ENCODE results near the gene JMJD1C.

JMJD1C gene

DNA sequence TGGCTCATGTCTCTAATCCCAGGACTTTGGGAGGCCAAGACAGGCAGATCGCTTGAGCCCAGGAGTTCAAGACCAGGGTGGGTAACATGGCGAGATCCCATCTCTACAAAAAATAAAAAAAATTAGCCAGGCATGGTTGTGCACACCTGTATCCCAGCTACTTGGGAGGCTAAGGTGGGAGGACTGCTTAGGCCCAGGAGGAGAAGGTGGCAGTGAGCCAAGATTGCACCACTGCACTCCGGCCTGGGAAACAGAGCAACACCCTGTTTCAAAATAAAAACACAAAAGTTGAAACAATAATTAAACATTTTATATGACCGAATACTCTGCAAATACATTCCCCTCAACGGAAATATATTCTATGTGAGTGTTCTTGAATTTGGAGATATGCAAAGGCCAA lies 40.3 kb downstream of the JMJD1C start:
- Histone ChIP-seq H3K27me3 (replicated peaks; ENCODE audit: control insufficient read depth, insufficient read depth, low read length) (no peaks in the 10 kb centered on the region), H3K4me3 (replicated peaks; ENCODE audit: low read depth, low read length) (no peak overlapping the region), H3K36me3 (ENCODE audit: control insufficient read depth, insufficient read depth, low read length) (no peaks in the 10 kb centered on the region)
- DNase-seq (ENCODE audit: extremely low read depth, insufficient read length) = no peak
- TF ChIP-seq, protein P1, sequence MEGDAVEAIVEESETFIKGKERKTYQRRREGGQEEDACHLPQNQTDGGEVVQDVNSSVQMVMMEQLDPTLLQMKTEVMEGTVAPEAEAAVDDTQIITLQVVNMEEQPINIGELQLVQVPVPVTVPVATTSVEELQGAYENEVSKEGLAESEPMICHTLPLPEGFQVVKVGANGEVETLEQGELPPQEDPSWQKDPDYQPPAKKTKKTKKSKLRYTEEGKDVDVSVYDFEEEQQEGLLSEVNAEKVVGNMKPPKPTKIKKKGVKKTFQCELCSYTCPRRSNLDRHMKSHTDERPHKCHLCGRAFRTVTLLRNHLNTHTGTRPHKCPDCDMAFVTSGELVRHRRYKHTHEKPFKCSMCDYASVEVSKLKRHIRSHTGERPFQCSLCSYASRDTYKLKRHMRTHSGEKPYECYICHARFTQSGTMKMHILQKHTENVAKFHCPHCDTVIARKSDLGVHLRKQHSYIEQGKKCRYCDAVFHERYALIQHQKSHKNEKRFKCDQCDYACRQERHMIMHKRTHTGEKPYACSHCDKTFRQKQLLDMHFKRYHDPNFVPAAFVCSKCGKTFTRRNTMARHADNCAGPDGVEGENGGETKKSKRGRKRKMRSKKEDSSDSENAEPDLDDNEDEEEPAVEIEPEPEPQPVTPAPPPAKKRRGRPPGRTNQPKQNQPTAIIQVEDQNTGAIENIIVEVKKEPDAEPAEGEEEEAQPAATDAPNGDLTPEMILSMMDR (IDR thresholded peaks at IDR 0.05; ENCODE audit: insufficient read depth, low read length, poor library complexity, severe bottlenecking) = no peak

DNA sequence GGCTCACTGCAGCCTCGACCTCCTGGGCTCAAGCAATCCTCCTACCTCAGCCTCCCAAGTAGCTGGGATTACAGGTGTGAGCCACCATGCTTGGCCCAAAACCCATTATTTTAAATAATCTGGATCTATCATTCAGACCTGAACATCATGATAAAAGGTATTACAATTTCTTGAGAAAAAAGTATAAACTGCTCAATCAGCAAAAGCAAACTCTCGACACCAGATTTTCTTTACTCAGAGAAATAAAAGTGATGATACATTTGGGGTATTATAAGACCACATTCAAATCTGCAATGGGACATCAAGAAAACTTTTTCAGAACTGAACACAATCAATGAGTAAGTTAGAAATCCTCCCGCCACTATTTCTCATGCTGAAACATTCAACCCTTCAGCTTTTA lies 41.2 kb downstream of the JMJD1C start:
- DNase-seq (ENCODE audit: extremely low read depth, insufficient read length) = no peak
- Histone ChIP-seq H3K27me3 (replicated peaks; ENCODE audit: control insufficient read depth, insufficient read depth, low read length) (no peaks in the 10 kb centered on the region), H3K36me3 (ENCODE audit: control insufficient read depth, insufficient read depth, low read length) (no peaks in the 10 kb centered on the region), H3K4me3 (replicated peaks; ENCODE audit: low read depth, low read length) (no peak overlapping the region)
- TF ChIP-seq, protein P1 (IDR thresholded peaks at IDR 0.05; ENCODE audit: insufficient read depth, low read length, poor library complexity, severe bottlenecking) = no peak

DNA sequence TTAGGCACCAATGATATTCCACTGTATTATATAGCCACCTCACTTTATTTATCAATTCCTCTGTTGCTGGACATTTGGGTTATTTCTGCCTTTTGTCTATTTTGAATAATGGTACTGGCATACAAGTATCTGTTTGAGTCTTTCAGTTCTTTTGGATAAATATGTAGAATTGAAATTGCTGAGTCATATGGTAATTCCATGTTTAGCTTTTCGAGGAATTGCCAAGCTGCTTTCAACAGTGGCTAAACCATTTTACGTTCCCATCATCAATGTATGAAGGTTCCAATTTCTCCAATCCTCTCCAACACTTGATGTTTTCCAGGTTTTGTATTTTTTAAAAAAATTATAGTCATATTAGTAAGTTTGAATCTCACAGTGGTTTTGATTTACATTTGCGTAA lies 42.3 kb downstream of the JMJD1C start:
- TF ChIP-seq, protein P1 (IDR thresholded peaks at IDR 0.05; ENCODE audit: insufficient read depth, low read length, poor library complexity, severe bottlenecking) = no peak
- no peaks in the 10 kb centered on the region for H3K36me3 ChIP-seq (ENCODE audit: control insufficient read depth, insufficient read depth, low read length)
- DNase-seq (ENCODE audit: extremely low read depth, insufficient read length) = no peak
- H3K4me3 ChIP-seq (replicated peaks; ENCODE audit: low read depth, low read length) = no peak overlapping the region
- no peaks in the 10 kb centered on the region for H3K27me3 ChIP-seq (replicated peaks; ENCODE audit: control insufficient read depth, insufficient read depth, low read length)

DNA sequence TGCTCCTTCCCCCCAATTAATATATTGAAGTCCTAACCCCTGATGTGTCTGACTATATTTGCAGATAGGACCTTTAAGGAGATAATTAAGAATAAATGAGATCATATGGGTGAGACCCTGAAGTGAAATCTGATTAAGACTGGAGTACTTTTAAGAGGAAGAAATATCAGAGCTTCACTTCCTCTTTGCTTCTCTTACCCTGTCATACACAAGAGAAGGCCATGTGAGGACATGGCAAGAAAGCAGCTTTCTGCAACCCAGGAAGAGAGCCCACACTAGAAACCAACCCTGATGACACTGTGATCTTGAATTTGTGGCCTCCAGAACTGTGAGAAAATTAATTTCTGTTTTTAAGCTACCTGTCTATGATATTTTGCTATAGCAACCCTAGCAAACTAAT lies 44.2 kb downstream of the JMJD1C start:
- DNase-seq (ENCODE audit: extremely low read depth, insufficient read length) = peak; percentile 56

DNA sequence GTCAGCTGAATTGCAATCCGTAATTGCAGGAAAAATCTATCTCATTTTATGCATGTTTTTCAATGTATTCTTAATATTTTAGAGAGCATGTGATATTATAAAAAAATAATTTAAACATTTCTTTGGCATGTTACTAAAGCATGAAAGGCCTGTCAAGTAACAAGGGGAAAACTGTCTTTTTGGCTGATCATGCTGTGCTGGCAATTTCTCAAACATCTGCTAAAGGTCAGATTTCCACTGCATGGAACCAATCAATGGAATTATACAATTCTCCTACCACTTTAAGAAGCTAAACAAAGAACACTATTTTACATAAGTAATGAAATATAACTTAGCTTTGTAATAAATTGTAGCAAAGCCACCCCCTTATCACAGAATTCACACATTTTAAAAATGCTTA lies 49.4 kb downstream of the JMJD1C start:
- H3K36me3 ChIP-seq (ENCODE audit: control insufficient read depth, insufficient read depth, low read length) = no peaks in the 10 kb centered on the region
- TF ChIP-seq, protein P1 (IDR thresholded peaks at IDR 0.05; ENCODE audit: insufficient read depth, low read length, poor library complexity, severe bottlenecking) = no peak
- no peak overlapping the region for H3K4me3 ChIP-seq (replicated peaks; ENCODE audit: low read depth, low read length)
- no peaks in the 10 kb centered on the region for H3K27me3 ChIP-seq (replicated peaks; ENCODE audit: control insufficient read depth, insufficient read depth, low read length)
- no peak for DNase-seq (ENCODE audit: extremely low read depth, insufficient read length)

More for the DNA sequence above, 44.2 kb downstream of the JMJD1C start:
- Histone ChIP-seq H3K4me3 (replicated peaks; ENCODE audit: low read depth, low read length) (no peak overlapping the region), H3K36me3 (ENCODE audit: control insufficient read depth, insufficient read depth, low read length) (no peaks in the 10 kb centered on the region), H3K27me3 (replicated peaks; ENCODE audit: control insufficient read depth, insufficient read depth, low read length) (no peaks in the 10 kb centered on the region)
- TF ChIP-seq, protein P1 (IDR thresholded peaks at IDR 0.05; ENCODE audit: insufficient read depth, low read length, poor library complexity, severe bottlenecking) = no peak

DNA sequence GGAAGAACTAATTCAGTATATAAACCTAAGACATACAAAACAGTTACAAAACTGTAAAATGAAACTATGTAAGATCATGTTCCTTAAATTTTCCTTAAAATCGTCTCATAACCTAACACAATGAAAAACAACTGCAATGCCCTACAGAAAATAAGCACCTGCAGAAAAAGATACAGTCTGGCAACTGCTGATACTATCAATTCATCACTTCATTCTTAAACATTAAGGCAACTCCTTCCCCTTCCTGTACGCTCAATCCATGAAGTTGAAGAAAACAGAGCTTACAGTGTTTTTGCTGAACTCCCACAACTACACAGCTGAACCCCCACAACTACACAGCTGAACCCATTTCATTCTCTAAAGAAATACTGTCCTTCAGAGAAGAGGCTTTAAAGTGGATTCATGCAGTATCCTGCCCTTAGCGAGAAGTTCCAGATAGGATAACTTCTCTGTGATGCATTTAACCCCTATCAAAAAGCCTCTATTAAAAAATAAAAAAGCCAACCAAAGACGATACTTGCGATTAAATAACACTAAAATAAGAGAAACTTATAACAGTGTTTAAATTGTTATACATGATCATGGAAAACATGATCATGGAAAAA lies 50.0 kb downstream of the JMJD1C start:
- H3K27me3 ChIP-seq (replicated peaks; ENCODE audit: control insufficient read depth, insufficient read depth, low read length) = no peaks in the 10 kb centered on the region
- TF ChIP-seq, protein P1 (IDR thresholded peaks at IDR 0.05; ENCODE audit: insufficient read depth, low read length, poor library complexity, severe bottlenecking) = no peak
- no peaks in the 10 kb centered on the region for H3K36me3 ChIP-seq (ENCODE audit: control insufficient read depth, insufficient read depth, low read length)
- H3K4me3 ChIP-seq (replicated peaks; ENCODE audit: low read depth, low read length) = no peak overlapping the region
- DNase-seq (ENCODE audit: extremely low read depth, insufficient read length) = no peak
